ENCODE results near the gene KLHDC10. TPM values are rescaled to one million over a fixed set of nuclear protein-coding genes. Genes with fewer than 3 reads are reported as not detected.

Gene KLHDC10
- total and polyA plus RNA-seq, 2 experiments from 2014 or later, result 5.5 to 14.7 TPM

DNA sequence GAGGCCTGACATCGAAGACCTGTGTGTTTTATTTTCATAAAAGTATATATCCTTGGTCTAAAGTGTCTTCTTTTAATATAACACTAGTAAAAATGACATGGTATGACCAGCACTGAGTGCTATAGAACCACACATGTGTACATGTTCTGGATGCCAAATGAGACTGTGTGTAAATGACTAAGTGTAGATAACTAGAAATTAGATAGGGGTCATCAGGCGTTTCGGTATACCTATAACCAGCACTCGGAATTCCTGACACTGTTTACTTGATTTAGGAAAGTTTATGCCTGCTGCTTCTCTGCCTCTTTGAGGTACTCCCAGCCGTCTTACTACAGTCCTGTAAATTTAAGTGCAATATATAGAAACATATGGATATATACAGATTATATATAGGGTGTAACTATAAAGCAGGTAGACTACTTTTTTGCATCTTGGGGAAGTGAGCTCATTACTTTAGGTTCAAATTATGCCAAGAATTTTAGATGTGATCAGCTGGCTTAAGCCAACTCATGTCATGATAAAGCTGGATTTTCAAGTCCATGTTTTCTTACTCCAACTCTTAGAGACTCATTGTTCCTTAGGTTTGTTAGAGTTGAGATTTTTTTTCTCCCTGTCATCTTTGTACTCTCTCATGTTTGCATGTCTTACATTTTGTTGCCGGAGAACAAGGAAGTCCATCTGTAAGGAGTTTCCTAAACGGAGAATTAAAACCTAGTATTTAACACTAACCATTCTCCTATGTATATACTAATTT lies 62.9 kb downstream of the KLHDC10 start:
- peaks cover 10% of the 10 kb centered on the region; the same call in 1 of the 2 replicates for H3K4me1 ChIP-seq (ENCODE audit: insufficient read depth)
- no peaks in the 10 kb centered on the region for H3K27me3 ChIP-seq (ENCODE audit: insufficient read depth)
- no peak overlapping the region for H2AFZ ChIP-seq
- Mint-ChIP-seq H3K27me3 (ENCODE audit: insufficient read depth, low read depth, poor library complexity) (no peaks in the 10 kb centered on the region), H3K4me1 (peaks cover 15% of the 10 kb centered on the region), H3K4me3 (no peak overlapping the region), H3K36me3 (ENCODE audit: low read depth) (peaks cover 17% of the 10 kb centered on the region; the same call in 2 of the 3 replicates), H3K27ac (no peak overlapping the region), H3K9me3 (no peaks in the 10 kb centered on the region)
- H3K4me3 ChIP-seq, result no peak overlapping the region
- 0 out of 2 replicates have a peak, but pooled peaks cover 4% of the 10 kb centered on the region for H3K36me3 ChIP-seq (ENCODE audit: insufficient read depth)
- no peaks in the 10 kb centered on the region; the same call in 1 of the 2 replicates for H4K20me1 ChIP-seq (replicated peaks; ENCODE audit: insufficient read depth)
- no peaks in the 10 kb centered on the region for H3K79me2 ChIP-seq (replicated peaks; ENCODE audit: insufficient read depth)
- H3F3A ChIP-seq (replicated peaks; ENCODE audit: low read depth), result no peaks in the 10 kb centered on the region
- H3K9me2 ChIP-seq (ENCODE audit: insufficient read depth), result no peaks in the 10 kb centered on the region
- ATAC-seq, result no peak
- no peak overlapping the region for H3K27ac ChIP-seq (ENCODE audit: low read depth)
- DNase-seq (ENCODE audit: low spot score), result no peak
- TF ChIP-seq, protein P1, sequence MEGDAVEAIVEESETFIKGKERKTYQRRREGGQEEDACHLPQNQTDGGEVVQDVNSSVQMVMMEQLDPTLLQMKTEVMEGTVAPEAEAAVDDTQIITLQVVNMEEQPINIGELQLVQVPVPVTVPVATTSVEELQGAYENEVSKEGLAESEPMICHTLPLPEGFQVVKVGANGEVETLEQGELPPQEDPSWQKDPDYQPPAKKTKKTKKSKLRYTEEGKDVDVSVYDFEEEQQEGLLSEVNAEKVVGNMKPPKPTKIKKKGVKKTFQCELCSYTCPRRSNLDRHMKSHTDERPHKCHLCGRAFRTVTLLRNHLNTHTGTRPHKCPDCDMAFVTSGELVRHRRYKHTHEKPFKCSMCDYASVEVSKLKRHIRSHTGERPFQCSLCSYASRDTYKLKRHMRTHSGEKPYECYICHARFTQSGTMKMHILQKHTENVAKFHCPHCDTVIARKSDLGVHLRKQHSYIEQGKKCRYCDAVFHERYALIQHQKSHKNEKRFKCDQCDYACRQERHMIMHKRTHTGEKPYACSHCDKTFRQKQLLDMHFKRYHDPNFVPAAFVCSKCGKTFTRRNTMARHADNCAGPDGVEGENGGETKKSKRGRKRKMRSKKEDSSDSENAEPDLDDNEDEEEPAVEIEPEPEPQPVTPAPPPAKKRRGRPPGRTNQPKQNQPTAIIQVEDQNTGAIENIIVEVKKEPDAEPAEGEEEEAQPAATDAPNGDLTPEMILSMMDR (conservative IDR thresholded peaks at IDR 0.05; ENCODE audit: low read depth in 2 of 2), result no peak
- TF ChIP-seq NANOG (IDR thresholded peaks at IDR 0.05; ENCODE audit: borderline replicate concordance), result no peak
- no peak for TF ChIP-seq JUNB (IDR thresholded peaks at IDR 0.05; ENCODE audit: unreplicated experiment)
- no peak for TF ChIP-seq ZNF114 (CRISPR knock-in tag; IDR thresholded peaks at IDR 0.05)
- TF ChIP-seq CREB1 (CRISPR knock-in tag; IDR thresholded peaks at IDR 0.05; ENCODE audit: low read depth), result no peak
- no peak for TF ChIP-seq STAT1 (IDR thresholded peaks at IDR 0.05; ENCODE audit: unreplicated experiment)
- no peak for TF ChIP-seq POLR2AphosphoS5 (IDR thresholded peaks at IDR 0.05; ENCODE audit: low read depth)
- TF ChIP-seq EZH2 (IDR thresholded peaks at IDR 0.05; ENCODE audit: low read depth, unreplicated experiment), result no peak
- no peak for TF ChIP-seq EZH2phosphoT487 (IDR thresholded peaks at IDR 0.05; ENCODE audit: unreplicated experiment)
- TF ChIP-seq ZNF331 (CRISPR knock-in tag; IDR thresholded peaks at IDR 0.05; ENCODE audit: low read depth), result no peak
- TF ChIP-seq, protein P2, sequence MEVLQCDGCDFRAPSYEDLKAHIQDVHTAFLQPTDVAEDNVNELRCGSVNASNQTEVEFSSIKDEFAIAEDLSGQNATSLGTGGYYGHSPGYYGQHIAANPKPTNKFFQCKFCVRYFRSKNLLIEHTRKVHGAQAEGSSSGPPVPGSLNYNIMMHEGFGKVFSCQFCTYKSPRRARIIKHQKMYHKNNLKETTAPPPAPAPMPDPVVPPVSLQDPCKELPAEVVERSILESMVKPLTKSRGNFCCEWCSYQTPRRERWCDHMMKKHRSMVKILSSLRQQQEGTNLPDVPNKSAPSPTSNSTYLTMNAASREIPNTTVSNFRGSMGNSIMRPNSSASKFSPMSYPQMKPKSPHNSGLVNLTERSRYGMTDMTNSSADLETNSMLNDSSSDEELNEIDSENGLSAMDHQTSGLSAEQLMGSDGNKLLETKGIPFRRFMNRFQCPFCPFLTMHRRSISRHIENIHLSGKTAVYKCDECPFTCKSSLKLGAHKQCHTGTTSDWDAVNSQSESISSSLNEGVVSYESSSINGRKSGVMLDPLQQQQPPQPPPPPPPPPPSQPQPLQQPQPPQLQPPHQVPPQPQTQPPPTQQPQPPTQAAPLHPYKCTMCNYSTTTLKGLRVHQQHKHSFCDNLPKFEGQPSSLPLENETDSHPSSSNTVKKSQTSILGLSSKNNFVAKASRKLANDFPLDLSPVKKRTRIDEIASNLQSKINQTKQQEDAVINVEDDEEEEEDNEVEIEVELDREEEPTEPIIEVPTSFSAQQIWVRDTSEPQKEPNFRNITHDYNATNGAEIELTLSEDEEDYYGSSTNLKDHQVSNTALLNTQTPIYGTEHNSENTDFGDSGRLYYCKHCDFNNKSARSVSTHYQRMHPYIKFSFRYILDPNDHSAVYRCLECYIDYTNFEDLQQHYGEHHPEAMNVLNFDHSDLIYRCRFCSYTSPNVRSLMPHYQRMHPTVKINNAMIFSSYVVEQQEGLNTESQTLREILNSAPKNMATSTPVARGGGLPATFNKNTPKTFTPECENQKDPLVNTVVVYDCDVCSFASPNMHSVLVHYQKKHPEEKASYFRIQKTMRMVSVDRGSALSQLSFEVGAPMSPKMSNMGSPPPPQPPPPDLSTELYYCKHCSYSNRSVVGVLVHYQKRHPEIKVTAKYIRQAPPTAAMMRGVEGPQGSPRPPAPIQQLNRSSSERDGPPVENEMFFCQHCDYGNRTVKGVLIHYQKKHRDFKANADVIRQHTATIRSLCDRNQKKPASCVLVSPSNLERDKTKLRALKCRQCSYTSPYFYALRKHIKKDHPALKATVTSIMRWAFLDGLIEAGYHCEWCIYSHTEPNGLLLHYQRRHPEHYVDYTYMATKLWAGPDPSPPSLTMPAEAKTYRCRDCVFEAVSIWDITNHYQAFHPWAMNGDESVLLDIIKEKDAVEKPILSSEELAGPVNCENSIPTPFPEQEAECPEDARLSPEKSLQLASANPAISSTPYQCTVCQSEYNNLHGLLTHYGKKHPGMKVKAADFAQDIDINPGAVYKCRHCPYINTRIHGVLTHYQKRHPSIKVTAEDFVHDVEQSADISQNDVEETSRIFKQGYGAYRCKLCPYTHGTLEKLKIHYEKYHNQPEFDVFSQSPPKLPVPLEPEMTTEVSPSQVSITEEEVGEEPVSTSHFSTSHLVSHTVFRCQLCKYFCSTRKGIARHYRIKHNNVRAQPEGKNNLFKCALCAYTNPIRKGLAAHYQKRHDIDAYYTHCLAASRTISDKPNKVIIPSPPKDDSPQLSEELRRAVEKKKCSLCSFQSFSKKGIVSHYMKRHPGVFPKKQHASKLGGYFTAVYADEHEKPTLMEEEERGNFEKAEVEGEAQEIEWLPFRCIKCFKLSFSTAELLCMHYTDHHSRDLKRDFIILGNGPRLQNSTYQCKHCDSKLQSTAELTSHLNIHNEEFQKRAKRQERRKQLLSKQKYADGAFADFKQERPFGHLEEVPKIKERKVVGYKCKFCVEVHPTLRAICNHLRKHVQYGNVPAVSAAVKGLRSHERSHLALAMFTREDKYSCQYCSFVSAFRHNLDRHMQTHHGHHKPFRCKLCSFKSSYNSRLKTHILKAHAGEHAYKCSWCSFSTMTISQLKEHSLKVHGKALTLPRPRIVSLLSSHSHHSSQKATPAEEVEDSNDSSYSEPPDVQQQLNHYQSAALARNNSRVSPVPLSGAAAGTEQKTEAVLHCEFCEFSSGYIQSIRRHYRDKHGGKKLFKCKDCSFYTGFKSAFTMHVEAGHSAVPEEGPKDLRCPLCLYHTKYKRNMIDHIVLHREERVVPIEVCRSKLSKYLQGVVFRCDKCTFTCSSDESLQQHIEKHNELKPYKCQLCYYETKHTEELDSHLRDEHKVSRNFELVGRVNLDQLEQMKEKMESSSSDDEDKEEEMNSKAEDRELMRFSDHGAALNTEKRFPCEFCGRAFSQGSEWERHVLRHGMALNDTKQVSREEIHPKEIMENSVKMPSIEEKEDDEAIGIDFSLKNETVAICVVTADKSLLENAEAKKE (CRISPR knock-in tag; IDR thresholded peaks at IDR 0.05), result no peak
- TF ChIP-seq, protein P3, sequence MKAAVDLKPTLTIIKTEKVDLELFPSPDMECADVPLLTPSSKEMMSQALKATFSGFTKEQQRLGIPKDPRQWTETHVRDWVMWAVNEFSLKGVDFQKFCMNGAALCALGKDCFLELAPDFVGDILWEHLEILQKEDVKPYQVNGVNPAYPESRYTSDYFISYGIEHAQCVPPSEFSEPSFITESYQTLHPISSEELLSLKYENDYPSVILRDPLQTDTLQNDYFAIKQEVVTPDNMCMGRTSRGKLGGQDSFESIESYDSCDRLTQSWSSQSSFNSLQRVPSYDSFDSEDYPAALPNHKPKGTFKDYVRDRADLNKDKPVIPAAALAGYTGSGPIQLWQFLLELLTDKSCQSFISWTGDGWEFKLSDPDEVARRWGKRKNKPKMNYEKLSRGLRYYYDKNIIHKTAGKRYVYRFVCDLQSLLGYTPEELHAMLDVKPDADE (IDR thresholded peaks at IDR 0.05), result no peak
- TF ChIP-seq, protein P4, sequence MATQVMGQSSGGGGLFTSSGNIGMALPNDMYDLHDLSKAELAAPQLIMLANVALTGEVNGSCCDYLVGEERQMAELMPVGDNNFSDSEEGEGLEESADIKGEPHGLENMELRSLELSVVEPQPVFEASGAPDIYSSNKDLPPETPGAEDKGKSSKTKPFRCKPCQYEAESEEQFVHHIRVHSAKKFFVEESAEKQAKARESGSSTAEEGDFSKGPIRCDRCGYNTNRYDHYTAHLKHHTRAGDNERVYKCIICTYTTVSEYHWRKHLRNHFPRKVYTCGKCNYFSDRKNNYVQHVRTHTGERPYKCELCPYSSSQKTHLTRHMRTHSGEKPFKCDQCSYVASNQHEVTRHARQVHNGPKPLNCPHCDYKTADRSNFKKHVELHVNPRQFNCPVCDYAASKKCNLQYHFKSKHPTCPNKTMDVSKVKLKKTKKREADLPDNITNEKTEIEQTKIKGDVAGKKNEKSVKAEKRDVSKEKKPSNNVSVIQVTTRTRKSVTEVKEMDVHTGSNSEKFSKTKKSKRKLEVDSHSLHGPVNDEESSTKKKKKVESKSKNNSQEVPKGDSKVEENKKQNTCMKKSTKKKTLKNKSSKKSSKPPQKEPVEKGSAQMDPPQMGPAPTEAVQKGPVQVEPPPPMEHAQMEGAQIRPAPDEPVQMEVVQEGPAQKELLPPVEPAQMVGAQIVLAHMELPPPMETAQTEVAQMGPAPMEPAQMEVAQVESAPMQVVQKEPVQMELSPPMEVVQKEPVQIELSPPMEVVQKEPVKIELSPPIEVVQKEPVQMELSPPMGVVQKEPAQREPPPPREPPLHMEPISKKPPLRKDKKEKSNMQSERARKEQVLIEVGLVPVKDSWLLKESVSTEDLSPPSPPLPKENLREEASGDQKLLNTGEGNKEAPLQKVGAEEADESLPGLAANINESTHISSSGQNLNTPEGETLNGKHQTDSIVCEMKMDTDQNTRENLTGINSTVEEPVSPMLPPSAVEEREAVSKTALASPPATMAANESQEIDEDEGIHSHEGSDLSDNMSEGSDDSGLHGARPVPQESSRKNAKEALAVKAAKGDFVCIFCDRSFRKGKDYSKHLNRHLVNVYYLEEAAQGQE (IDR thresholded peaks at IDR 0.05; ENCODE audit: unreplicated experiment), result no peak
- H3K4me2 ChIP-seq, result no peak overlapping the region
